Adrenal gland (tissue), 12 donors: ENCODE results near the gene DRC7. TPM values are rescaled to one million over a fixed set of nuclear protein-coding genes. Genes with fewer than 3 reads are reported as not detected.

Experiments
- DNase-seq, 7 donors: peaks; one replicate each; pipeline ENCODE4 v3.0.0-alpha.2; 2019 to 2020
- H3K27ac ChIP-seq, 5 donors: fragments of 200-600 bp; sonication (generic) in 4 of 5; 1 replicate in 3 of 5; 2 replicates in 2 of 5; pipeline versions ENCODE4 v1.5.1 to v1.8.0; 2016 to 2020; ENCODE audit warnings: mild to moderate bottlenecking in 1 of 5
- H3K27me3 ChIP-seq: fragments of 200-600 bp; 2 replicates; pipeline ENCODE4 v1.8.0; 2021
- H3K36me3 ChIP-seq, 2 donors: fragments of 200-600 bp; replicated peaks in 1 of 2; 1 replicate in 1 of 2; 2 replicates in 1 of 2; pipeline versions ENCODE4 v1.5.1 to v1.8.0; 2018 to 2022
- H3K4me1 ChIP-seq, 2 donors: fragments of 200-600 bp; replicated peaks in 1 of 2; 1 replicate in 1 of 2; 2 replicates in 1 of 2; pipeline versions ENCODE4 v1.5.1 to v1.8.0; 2018 to 2021
- H3K4me3 ChIP-seq, 4 donors: fragments of 200-600 bp; sonication (generic) in 3 of 4; one replicate each; pipeline ENCODE4 v1.5.1; 2016 to 2018
- H3K9me3 ChIP-seq, 3 donors: fragments of 200-600 bp; sonication (generic) in 1 of 3; replicated peaks in 1 of 3; 1 replicate in 2 of 3; 2 replicates in 1 of 3; pipeline versions ENCODE4 v1.5.1 to v1.8.0; 2016 to 2021
- POLR2A ChIP-seq, 2 donors: fragments of 450-650 bp; IDR thresholded peaks; one replicate each; pipeline ENCODE4 v1.6.1; 2017; ENCODE audit warnings: antibody characterized with exemption in 2 of 2, mild to moderate bottlenecking in 2 of 2, moderate library complexity in 1 of 2
- WGBS, 4 donors: extraction: QIAGEN DNeasy Blood & Tissue Kit in 2 of 4; methylation state at CpG; one replicate each; pipeline versions ENCODE4 v1.1.5 to v1.1.7; 2013 to 2017; 5-methylcytosine and 5-hydroxymethylcytosine counted together
- intact Hi-C, 2 donors: fragments of 100-400 bp; cut with DNase I; formaldehyde crosslinking; loops; one replicate each; pipeline versions ENCODE4 v1.14.1 to v1.15.0; 2022 to 2023
- polyA plus RNA-seq, 3 donors: library from polyadenylated mRNA; stranded (reverse); fragments of 200-250 nt in 2 of 3; fragments of 350-450 nt in 1 of 3; fragmentation: Illumina TruSeq in 1 of 3; extraction: RNeasy Lipid Tissue Mini Kit (QIAGEN cat#74804) in 1 of 3; gene quantifications; one replicate each; pipeline ENCODE4 v1.2.3, GENCODE V29; 2013 to 2014
- total RNA-seq, 9 donors: library from RNA; depleted of rRNA in 4 of 9; stranded (reverse); fragments of >200 nt in 4 of 9; fragments of 120-200 nt in 1 of 9; fragmentation: NEBNext Ultra II Directional in 1 of 9; extraction: Animal tissue kit (Norgen Biotek cat#: 25700) in 1 of 9; gene quantifications; one replicate each; pipeline versions ENCODE4 v1.1.0 to v1.2.4, GENCODE V29; 2013 to 2023
- TF ChIP-seq, protein P1 (sequence below), 6 experiments: fragments of 450-650 bp in 4 of 6; fragments of 200-600 bp in 2 of 6; sonication (generic) in 1 of 6; IDR thresholded peaks; 1 replicate in 5 of 6; 2 replicates in 1 of 6; pipeline versions ENCODE4 v1.5.1 to v1.8.0; 2016 to 2021; ENCODE audit warnings: antibody characterized with exemption in 6 of 6, mild to moderate bottlenecking in 2 of 6, moderate library complexity in 1 of 6
- donor health status: healthy with polysubstance abuse.
- donor health status: Bipolar disorder and iron deficiency.
- donor health status: DM: yes; HTN: yes; CAD: no.
- donor health status: DM: no; HTN: no; CAD: no.
- donor health status: DM: no; HTN: no; CAD: no.
- donor health status: DM: yes; HTN: yes; CAD: no.

Gene DRC7
- total and polyA plus RNA-seq, 12 donors: 0.03 to 0.72 (median 0.33) TPM; not detected in 9

DNA sequence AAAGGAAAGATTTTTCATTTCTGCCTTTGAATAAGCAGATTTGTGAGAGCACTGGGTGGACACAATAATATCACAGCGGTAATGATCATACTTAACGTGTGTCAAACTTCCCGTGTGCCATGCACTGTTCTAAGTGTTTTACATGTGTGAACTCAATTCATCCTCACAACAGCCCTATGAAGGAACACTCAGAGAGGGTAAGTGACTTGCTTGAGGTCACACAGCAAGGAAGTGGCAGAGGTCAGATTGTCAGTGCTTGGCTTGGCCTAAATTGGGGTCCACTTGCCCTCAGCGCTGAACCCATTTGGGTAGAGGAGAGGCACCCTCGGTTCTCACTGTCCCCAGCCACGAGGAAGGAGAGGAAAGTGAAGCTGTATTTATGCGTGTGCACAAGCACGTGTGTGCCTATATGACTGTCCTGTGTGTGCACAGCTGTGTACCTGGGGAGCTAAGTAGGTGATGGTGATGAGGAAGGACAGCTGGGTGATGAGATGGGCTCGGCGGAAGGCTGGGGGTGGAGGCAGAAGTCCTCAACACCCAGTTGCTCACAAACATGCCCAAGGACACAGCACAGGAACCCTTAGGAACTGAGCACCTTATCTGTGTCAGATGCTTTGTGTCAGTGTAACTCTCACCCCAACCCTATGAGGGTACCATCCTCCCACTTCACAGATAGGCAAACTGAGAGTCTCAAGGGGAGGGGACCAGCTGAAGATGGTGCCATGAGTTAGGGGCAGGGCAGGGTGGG, 36.3 kb upstream of the DRC7 start:
- Histone ChIP-seq H3K9me3 (no peaks in the 10 kb centered on the region), H3K27me3 (no peaks in the 10 kb centered on the region), H3K27ac (no peak overlapping the region), H3K4me3 (no peak overlapping the region), H3K4me1 (no peaks in the 10 kb centered on the region), H3K36me3 (peaks cover 0 to 8% of the 10 kb centered on the region in 2 donors)
- TF ChIP-seq POLR2A (IDR thresholded peaks at IDR 0.05): no peak
- TF ChIP-seq, protein P1, sequence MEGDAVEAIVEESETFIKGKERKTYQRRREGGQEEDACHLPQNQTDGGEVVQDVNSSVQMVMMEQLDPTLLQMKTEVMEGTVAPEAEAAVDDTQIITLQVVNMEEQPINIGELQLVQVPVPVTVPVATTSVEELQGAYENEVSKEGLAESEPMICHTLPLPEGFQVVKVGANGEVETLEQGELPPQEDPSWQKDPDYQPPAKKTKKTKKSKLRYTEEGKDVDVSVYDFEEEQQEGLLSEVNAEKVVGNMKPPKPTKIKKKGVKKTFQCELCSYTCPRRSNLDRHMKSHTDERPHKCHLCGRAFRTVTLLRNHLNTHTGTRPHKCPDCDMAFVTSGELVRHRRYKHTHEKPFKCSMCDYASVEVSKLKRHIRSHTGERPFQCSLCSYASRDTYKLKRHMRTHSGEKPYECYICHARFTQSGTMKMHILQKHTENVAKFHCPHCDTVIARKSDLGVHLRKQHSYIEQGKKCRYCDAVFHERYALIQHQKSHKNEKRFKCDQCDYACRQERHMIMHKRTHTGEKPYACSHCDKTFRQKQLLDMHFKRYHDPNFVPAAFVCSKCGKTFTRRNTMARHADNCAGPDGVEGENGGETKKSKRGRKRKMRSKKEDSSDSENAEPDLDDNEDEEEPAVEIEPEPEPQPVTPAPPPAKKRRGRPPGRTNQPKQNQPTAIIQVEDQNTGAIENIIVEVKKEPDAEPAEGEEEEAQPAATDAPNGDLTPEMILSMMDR (IDR thresholded peaks at IDR 0.05): no peak
- 77 to 89% (median 84%) methylated on average over 10 of the region's 10 CpGs for WGBS, 4 donors
- intact Hi-C loops: no loop called here
- no peak for DNase-seq

DNA sequence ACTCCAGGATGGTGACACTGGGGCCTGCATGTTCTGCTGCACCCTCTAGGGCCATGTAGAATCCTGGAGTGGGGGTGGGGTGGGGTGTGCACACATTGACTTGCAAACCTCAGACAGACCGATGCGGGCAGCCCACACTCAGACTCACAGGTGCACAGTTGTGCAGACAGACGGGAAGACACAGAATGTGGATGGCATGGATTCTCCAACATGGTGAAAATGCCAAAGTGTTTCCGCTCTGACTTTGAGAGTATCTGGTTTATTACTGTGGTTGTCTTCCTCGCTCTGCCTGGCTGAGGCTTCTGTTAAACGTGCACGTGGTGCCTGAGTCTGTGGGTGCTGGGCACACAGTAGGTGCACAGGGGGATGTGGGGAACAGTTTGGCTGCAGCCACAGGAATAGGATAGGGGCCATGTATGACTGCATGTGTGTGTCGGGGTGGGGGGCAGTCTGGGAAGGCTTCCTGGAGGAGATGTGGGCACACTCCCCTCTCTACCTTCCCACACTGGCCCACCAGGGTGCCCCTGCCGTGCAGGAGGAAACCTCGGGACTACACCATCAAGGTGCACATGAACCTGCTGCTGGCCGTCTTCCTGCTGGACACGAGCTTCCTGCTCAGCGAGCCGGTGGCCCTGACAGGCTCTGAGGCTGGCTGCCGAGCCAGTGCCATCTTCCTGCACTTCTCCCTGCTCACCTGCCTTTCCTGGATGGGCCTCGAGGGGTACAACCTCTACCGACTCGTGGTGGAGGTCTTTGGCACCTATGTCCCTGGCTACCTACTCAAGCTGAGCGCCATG, 35.5 kb upstream of the DRC7 start:
- H3K9me3 ChIP-seq: no peaks in the 10 kb centered on the region
- no peak overlapping the region for H3K27ac ChIP-seq
- intact Hi-C loops: no loop called here
- TF ChIP-seq, protein P1 (IDR thresholded peaks at IDR 0.05): no peak
- TF ChIP-seq POLR2A (IDR thresholded peaks at IDR 0.05): no peak
- no peak overlapping the region for H3K4me3 ChIP-seq
- H3K4me1 ChIP-seq: no peaks in the 10 kb centered on the region
- no peak for DNase-seq
- WGBS, 4 donors: 76 to 81% (median 79%) methylated on average over 10 to 19 of the region's 19 CpGs
- H3K27me3 ChIP-seq: no peaks in the 10 kb centered on the region
- H3K36me3 ChIP-seq: peaks cover 0 to 8% of the 10 kb centered on the region in 2 donors

DNA sequence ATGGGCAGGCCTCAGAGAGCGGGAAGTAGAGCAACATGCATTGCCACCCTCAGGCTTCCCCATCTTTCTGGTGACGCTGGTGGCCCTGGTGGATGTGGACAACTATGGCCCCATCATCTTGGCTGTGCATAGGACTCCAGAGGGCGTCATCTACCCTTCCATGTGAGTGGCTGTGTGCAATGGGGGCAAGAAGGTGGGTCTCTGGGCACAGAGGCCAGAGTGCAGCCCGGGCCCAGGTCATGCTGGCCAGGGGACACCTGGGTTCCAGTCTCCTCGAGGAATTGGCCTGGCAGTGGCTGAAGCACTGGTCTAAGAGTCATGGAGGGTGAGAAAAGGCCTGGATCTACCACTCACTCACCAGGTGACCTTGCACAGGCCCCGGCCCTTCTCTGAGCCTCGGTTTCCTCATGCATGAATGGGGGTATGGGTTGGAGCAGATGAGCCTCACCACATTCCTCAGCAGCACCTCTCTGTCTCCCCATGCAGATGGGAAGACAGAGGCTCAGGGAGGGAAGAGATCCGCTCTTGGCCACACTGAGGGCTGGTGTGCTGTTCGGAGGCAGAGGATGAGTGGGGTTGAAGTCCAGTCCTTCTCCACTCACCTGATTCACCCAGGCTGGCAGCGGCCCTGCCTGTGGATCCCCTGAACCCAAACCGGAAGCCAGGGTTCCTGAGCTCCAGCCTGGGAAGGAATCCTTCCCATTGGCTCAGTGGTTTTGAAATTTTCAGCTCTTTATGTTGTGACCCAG, 33.7 kb upstream of the DRC7 start:
- no peaks in the 10 kb centered on the region for H3K4me1 ChIP-seq
- no peak overlapping the region for H3K4me3 ChIP-seq
- TF ChIP-seq, protein P1 (IDR thresholded peaks at IDR 0.05): no peak
- TF ChIP-seq POLR2A (IDR thresholded peaks at IDR 0.05): no peak
- 89 to 95% (median 94%) methylated on average over 4 to 11 of the region's 11 CpGs for WGBS, 4 donors
- H3K36me3 ChIP-seq: peaks cover 0 to 8% of the 10 kb centered on the region in 2 donors
- DNase-seq: no peak
- H3K9me3 ChIP-seq: no peaks in the 10 kb centered on the region
- no peaks in the 10 kb centered on the region for H3K27me3 ChIP-seq
- intact Hi-C loops: no loop called here
- no peak overlapping the region for H3K27ac ChIP-seq

DNA sequence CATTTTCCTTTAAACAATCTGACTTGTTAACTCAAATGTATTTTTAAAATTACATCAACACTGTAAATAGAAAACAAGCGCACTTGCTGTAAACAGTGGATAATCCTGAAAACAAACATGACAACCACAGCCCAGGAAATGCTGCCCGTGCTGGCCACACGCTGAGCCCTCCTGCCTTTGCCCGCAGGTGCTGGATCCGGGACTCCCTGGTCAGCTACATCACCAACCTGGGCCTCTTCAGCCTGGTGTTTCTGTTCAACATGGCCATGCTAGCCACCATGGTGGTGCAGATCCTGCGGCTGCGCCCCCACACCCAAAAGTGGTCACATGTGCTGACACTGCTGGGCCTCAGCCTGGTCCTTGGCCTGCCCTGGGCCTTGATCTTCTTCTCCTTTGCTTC, 33.1 kb upstream of the DRC7 start:
- WGBS, 4 donors: 78 to 96% (median 84%) methylated on average over 5 to 7 of the region's 7 CpGs
- Histone ChIP-seq H3K27ac (no peak overlapping the region), H3K4me3 (no peak overlapping the region), H3K36me3 (peaks cover 0 to 8% of the 10 kb centered on the region in 2 donors), H3K4me1 (no peaks in the 10 kb centered on the region), H3K9me3 (no peaks in the 10 kb centered on the region), H3K27me3 (no peaks in the 10 kb centered on the region)
- TF ChIP-seq POLR2A (IDR thresholded peaks at IDR 0.05): no peak
- TF ChIP-seq, protein P1 (IDR thresholded peaks at IDR 0.05): no peak
- no peak for DNase-seq
- intact Hi-C loops: no loop called here
